Smooth muscle cell (in vitro differentiated cells): ENCODE measurements around the gene ZIC4. TPM values are rescaled to one million over a fixed set of nuclear protein-coding genes. Genes with fewer than 3 reads are reported as not detected.

Experiments
- DNase-seq: peaks from one replicate; lab custom pipeline; 2025; ENCODE audit not compliant: unreplicated experiment; lab: John Stamatoyannopoulos, UW
- H2AFZ ChIP-seq: fragments of 200-600 bp; sonication (generic); 2 replicates; pipeline ENCODE4 v1.6.0; 2016; ENCODE audit warnings: antibody characterized with exemption, low read depth, mild to moderate bottlenecking
- H3F3A ChIP-seq: fragments of 200-600 bp; sonication (generic); 2 replicates; pipeline ENCODE4 v1.6.0; 2017; ENCODE audit warnings: antibody characterized with exemption, low read depth
- H3K27ac ChIP-seq: fragments of 200-600 bp; sonication (generic); 2 replicates; pipeline ENCODE4 v1.5.1; 2016; ENCODE audit warnings: low read depth, mild to moderate bottlenecking
- H3K27me3 ChIP-seq: fragments of 200-600 bp; sonication (generic); 2 replicates; pipeline ENCODE4 v1.6.1; 2016; ENCODE audit warnings: low read depth, mild to moderate bottlenecking
- H3K36me3 ChIP-seq: fragments of 200-600 bp; sonication (generic); 2 replicates; pipeline ENCODE4 v1.5.1; 2016; ENCODE audit warnings: low read depth
- H3K4me1 ChIP-seq: fragments of 200-600 bp; sonication (generic); 2 replicates; pipeline ENCODE4 v1.5.1; 2016; ENCODE audit warnings: low read depth
- H3K4me2 ChIP-seq: fragments of 200-600 bp; sonication (generic); 2 replicates; pipeline ENCODE4 v1.6.0; 2016; ENCODE audit warnings: mild to moderate bottlenecking
- H3K4me3 ChIP-seq: fragments of 200-600 bp; sonication (generic); 2 replicates; pipeline ENCODE4 v1.5.1; 2016; ENCODE audit warnings: mild to moderate bottlenecking
- H3K79me2 ChIP-seq: fragments of 200-600 bp; sonication (generic); 2 replicates; pipeline ENCODE4 v1.6.0; 2016; ENCODE audit warnings: low read depth, mild to moderate bottlenecking
- H3K9ac ChIP-seq: fragments of 200-600 bp; sonication (generic); 2 replicates; pipeline ENCODE4 v1.6.0; 2016; ENCODE audit warnings: low read depth
- H3K9me3 ChIP-seq: fragments of 200-600 bp; sonication (generic); replicated peaks from 2 replicates; pipeline ENCODE4 v1.5.1; 2016; ENCODE audit warnings: low read depth
- H4K20me1 ChIP-seq: fragments of 200-600 bp; sonication (generic); 2 replicates; pipeline ENCODE4 v1.6.0; 2016; ENCODE audit warnings: low read depth
- WGBS: methylation state at CpG from one replicate; pipeline ENCODE4 v1.1.7; 2016; ENCODE audit warnings: low lambda C conversion rate; 5-methylcytosine and 5-hydroxymethylcytosine counted together
- polyA plus RNA-seq: library from polyadenylated mRNA; unstranded; fragments of >200 nt; fragmentation: Nextera tagmentation; extraction: Ambion mirVana; gene quantifications from 2 replicates; pipeline ENCODE4 v1.2.1, GENCODE V29; 2016
- total RNA-seq: library from RNA; depleted of rRNA; stranded (reverse); fragments of >200 nt; gene quantifications from 2 replicates; pipeline ENCODE4 v1.2.3, GENCODE V29; 2014
- TF ChIP-seq, protein P1 (sequence below): fragments of 200-600 bp; sonication (generic); IDR thresholded peaks from 2 replicates; pipeline ENCODE4 v1.5.1; 2017; ENCODE audit warnings: borderline replicate concordance, mild to moderate bottlenecking, antibody characterized with exemption; ENCODE audit not compliant: insufficient read depth, poor library complexity, severe bottlenecking

Gene ZIC4
- total and polyA plus RNA-seq, 2 experiments from 2014 or later: not detected

- no peaks in the 10 kb centered on the region for H3K79me2 ChIP-seq
- H3K36me3 ChIP-seq: no peaks in the 10 kb centered on the region
- peaks cover 100% of the 10 kb centered on the region for H3K27me3 ChIP-seq
Observed at GRCh38 chr3:147405231-147406027, 914 bp downstream of the ZIC4 start.

DNA sequence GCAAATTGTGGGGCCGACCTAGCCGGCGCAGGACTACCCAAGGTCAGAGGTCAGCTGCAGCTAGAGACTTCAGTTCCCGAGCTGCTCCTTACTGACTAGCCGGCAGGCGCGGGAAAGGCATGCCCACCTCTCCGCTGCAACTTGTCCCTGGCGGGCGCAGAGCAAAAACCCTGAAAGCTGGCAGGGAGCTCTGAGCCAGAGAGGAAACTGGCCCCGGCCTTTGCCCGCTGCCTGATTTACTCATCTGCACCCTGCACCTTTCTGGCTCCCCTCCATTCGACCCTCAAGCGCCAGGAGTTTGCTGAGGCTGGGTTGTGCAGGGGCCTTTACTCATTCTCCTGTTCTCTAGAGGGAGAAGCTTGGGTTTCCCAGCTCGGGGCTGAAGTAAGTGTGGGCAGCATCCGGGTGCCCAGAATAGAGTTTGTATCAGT is 1.5 kb downstream of the ZIC4 start:
- Histone ChIP-seq H3K4me3 (no peak overlapping the region), H3K27me3 (peaks cover 100% of the 10 kb centered on the region), H3K9ac (no peak overlapping the region), H3K4me2 (no peak overlapping the region), H4K20me1 (no peaks in the 10 kb centered on the region), H3K9me3 (no peaks in the 10 kb centered on the region), H3K4me1 (peaks cover 17% of the 10 kb centered on the region), H3K27ac (no peak overlapping the region), H3K36me3 (no peaks in the 10 kb centered on the region), H3K79me2 (no peaks in the 10 kb centered on the region), H3F3A (no peaks in the 10 kb centered on the region), H2AFZ (no peak overlapping the region)
- TF ChIP-seq, protein P1, sequence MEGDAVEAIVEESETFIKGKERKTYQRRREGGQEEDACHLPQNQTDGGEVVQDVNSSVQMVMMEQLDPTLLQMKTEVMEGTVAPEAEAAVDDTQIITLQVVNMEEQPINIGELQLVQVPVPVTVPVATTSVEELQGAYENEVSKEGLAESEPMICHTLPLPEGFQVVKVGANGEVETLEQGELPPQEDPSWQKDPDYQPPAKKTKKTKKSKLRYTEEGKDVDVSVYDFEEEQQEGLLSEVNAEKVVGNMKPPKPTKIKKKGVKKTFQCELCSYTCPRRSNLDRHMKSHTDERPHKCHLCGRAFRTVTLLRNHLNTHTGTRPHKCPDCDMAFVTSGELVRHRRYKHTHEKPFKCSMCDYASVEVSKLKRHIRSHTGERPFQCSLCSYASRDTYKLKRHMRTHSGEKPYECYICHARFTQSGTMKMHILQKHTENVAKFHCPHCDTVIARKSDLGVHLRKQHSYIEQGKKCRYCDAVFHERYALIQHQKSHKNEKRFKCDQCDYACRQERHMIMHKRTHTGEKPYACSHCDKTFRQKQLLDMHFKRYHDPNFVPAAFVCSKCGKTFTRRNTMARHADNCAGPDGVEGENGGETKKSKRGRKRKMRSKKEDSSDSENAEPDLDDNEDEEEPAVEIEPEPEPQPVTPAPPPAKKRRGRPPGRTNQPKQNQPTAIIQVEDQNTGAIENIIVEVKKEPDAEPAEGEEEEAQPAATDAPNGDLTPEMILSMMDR: no peak
- 13% methylated on average over 16 of the region's 16 CpGs for WGBS
- DNase-seq: no peak

More at GRCh38 chr3:147405231-147406027, 914 bp downstream of the ZIC4 start:
- no peak overlapping the region for H3K27ac ChIP-seq
- TF ChIP-seq, protein P1: no peak
- H3K4me3 ChIP-seq: no peak overlapping the region
- no peak for DNase-seq
- H3K9ac ChIP-seq: no peak overlapping the region
- H3K9me3 ChIP-seq: no peaks in the 10 kb centered on the region
- H4K20me1 ChIP-seq: no peaks in the 10 kb centered on the region
- no peak overlapping the region for H2AFZ ChIP-seq
- no peaks in the 10 kb centered on the region for H3F3A ChIP-seq
- WGBS: 3% methylated on average over 27 of the region's 27 CpGs
- no peak overlapping the region for H3K4me2 ChIP-seq
- H3K4me1 ChIP-seq: peaks cover 21% of the 10 kb centered on the region

GRCh38 chr3:147404000-147404799 is 2.1 kb downstream of the ZIC4 start:
- TF ChIP-seq, protein P1: no peak
- Histone ChIP-seq H2AFZ (no peak overlapping the region), H3F3A (no peaks in the 10 kb centered on the region), H3K4me3 (no peak overlapping the region), H3K27me3 (peaks cover 100% of the 10 kb centered on the region), H3K27ac (no peak overlapping the region), H3K79me2 (no peaks in the 10 kb centered on the region), H3K9me3 (no peaks in the 10 kb centered on the region), H3K4me1 (peaks cover 17% of the 10 kb centered on the region), H4K20me1 (no peaks in the 10 kb centered on the region), H3K4me2 (no peak overlapping the region), H3K9ac (no peak overlapping the region), H3K36me3 (no peaks in the 10 kb centered on the region)
- DNase-seq: no peak
- WGBS: 50% methylated on average over 11 of the region's 11 CpGs
